A549 (cell line): ENCODE measurements around the gene ANKFY1. TPM values are rescaled to one million over a fixed set of nuclear protein-coding genes. Genes with fewer than 3 reads are reported as not detected.

Experiments used
- ATAC-seq, 2 experiments: fragments of 200-7000 bp in 1 of 2; fragments of >200 bp in 1 of 2; cut with Nextera tagmentation in 1 of 2; cut with Tn5 transposase in 1 of 2; 3 replicates each; pipeline versions ENCODE4 v1.8.0 to v1.9.1; 2018 to 2020; ENCODE audit warnings: mild to moderate bottlenecking in 1 of 2, moderate library complexity in 1 of 2
- CTCF ChIA-PET: fragments of 300-600 bp; sonication (Branson Sonifier 250); formaldehyde crosslinking; extraction: SDS; loops from one replicate; lab custom pipeline; 2021; ENCODE audit warnings: antibody characterized with exemption, inconsistent platforms; lab: Yijun Ruan, JAX
- POLR2A ChIA-PET: fragments of 350-600 bp; formaldehyde crosslinking; extraction: SDS; loops from one replicate; lab custom pipeline; 2021; ENCODE audit warnings: antibody characterized with exemption, inconsistent platforms; lab: Yijun Ruan, JAX
- DNase-seq, 2 experiments: peaks; one replicate each; pipeline versions ENCODE4 v3.0.0 to v3.0.0-alpha.2; 2011 to 2016; ENCODE audit warnings: low read depth in 1 of 2, low spot score in 1 of 2
- FAIRE-seq: peaks from 2 replicates; lab custom pipeline; 2011; peaks lifted over from hg19 to GRCh38; lab: Jason Lieb, UNC
- H3K27ac ChIP-seq, 2 experiments: fragments of >200 bp; sonication (Bioruptor Twin); formaldehyde crosslinking; 3 replicates each; pipeline ENCODE4 v1.5.1; 2016 to 2017
- H3K4me1 ChIP-seq: fragments of >200 bp; sonication (Bioruptor Twin); formaldehyde crosslinking; 3 replicates; pipeline ENCODE4 v1.6.1; 2016
- H3K4me2 ChIP-seq: fragments of >200 bp; sonication (Bioruptor Twin); formaldehyde crosslinking; 3 replicates; pipeline ENCODE4 v1.6.1; 2016
- H3K4me3 ChIP-seq: fragments of >200 bp; sonication (Bioruptor Twin); formaldehyde crosslinking; 3 replicates; pipeline ENCODE4 v1.5.1; 2016
- H3K9me3 ChIP-seq: fragments of >200 bp; sonication (Bioruptor Twin); formaldehyde crosslinking; 3 replicates; pipeline ENCODE4 v1.6.1; 2016
- BCL3 ChIP-seq: fragments of >200 bp; sonication (Bioruptor Twin); formaldehyde crosslinking; IDR thresholded peaks from 3 replicates; pipeline ENCODE4 v1.6.1; 2016
- EHF ChIP-seq: fragments of 250-450 bp; sonication (Bioruptor Pico); IDR thresholded peaks from 2 replicates; pipeline ENCODE4 v1.5.0; 2020; ENCODE audit warnings: mild to moderate bottlenecking
- EHMT2 ChIP-seq: fragments of 200-600 bp; sonication (generic); IDR thresholded peaks from 2 replicates; pipeline ENCODE4 v1.6.1; 2016; ENCODE audit warnings: antibody characterized with exemption, low read depth, mild to moderate bottlenecking, moderate library complexity
- ESRRA ChIP-seq: fragments of 150-350 bp; IDR thresholded peaks from 2 replicates; pipeline ENCODE4 v1.6.1; 2014; ENCODE audit warnings: mild to moderate bottlenecking, low read length, borderline replicate concordance
- FOXS1 ChIP-seq: fragments of 250-450 bp; sonication (Bioruptor Pico); IDR thresholded peaks from 2 replicates; pipeline ENCODE4 v1.5.0; 2020; ENCODE audit warnings: mild to moderate bottlenecking, moderate library complexity
- HEYL ChIP-seq: fragments of 250-450 bp; sonication (Bioruptor Pico); IDR thresholded peaks from 2 replicates; pipeline ENCODE4 v1.8.0; 2021; ENCODE audit warnings: mild to moderate bottlenecking, moderate library complexity
- KDM5A ChIP-seq: fragments of 200-600 bp; sonication (generic); IDR thresholded peaks from 2 replicates; pipeline ENCODE4 v1.6.1; 2016; ENCODE audit warnings: antibody characterized with exemption, mild to moderate bottlenecking
- MAFK ChIP-seq: fragments of 450-650 bp; IDR thresholded peaks from 2 replicates; pipeline ENCODE4 v1.6.1; 2014; ENCODE audit not compliant: partially characterized antibody
- MYC ChIP-seq: IDR thresholded peaks from 2 replicates; pipeline ENCODE4 v1.6.1; 2012; ENCODE audit warnings: mild to moderate bottlenecking, inconsistent platforms, low read length, improper control_type of control experiment, borderline replicate concordance
- NPAS2 ChIP-seq: fragments of 250-450 bp; sonication (Bioruptor Pico); IDR thresholded peaks from 2 replicates; pipeline ENCODE4 v1.8.0; 2022; ENCODE audit warnings: mild to moderate bottlenecking, moderate library complexity, borderline replicate concordance
- NR3C1 ChIP-seq: fragments of >200 bp; sonication (Bioruptor Twin); formaldehyde crosslinking; IDR thresholded peaks from 3 replicates; pipeline ENCODE4 v1.6.1; 2017
- PHF8 ChIP-seq: fragments of 200-600 bp; sonication (generic); IDR thresholded peaks from 2 replicates; pipeline ENCODE4 v1.6.1; 2016; ENCODE audit warnings: low read depth, mild to moderate bottlenecking, antibody characterized with exemption, moderate library complexity, borderline replicate concordance
- RARB ChIP-seq: fragments of 250-450 bp; sonication (Bioruptor Pico); IDR thresholded peaks from 2 replicates; pipeline ENCODE4 v1.8.0; 2021; ENCODE audit warnings: mild to moderate bottlenecking, moderate library complexity
- RCOR1 ChIP-seq: fragments of 150-350 bp; IDR thresholded peaks from 2 replicates; pipeline ENCODE4 v1.6.1; 2014; ENCODE audit warnings: antibody characterized with exemption, low read length, low read depth
- RFX5 ChIP-seq: fragments of 450-650 bp; IDR thresholded peaks from 2 replicates; pipeline ENCODE4 v1.7.1; 2014; ENCODE audit warnings: antibody characterized with exemption, mild to moderate bottlenecking, moderate library complexity
- ZFP36 ChIP-seq: fragments of 450-650 bp; IDR thresholded peaks from 2 replicates; pipeline ENCODE4 v1.6.1; 2014; ENCODE audit warnings: borderline replicate concordance; ENCODE audit not compliant: partially characterized antibody
- WGBS: methylation state at CpG from one replicate; pipeline ENCODE4 v1.1.6; 2017; ENCODE audit errors: missing lambda C conversion rate; 5-methylcytosine and 5-hydroxymethylcytosine counted together
- polyA plus RNA-seq, 4 experiments: library from polyadenylated mRNA; depleted of rRNA in 3 of 4; stranded (reverse); fragments of >200 nt; fragmentation: RNase III in 1 of 4; extraction: RNeasy Plus Mini Kit Qiagen cat#74134 plus additional on column Dnase treatment in 1 of 4; gene quantifications; 2 replicates in 3 of 4; 3 replicates in 1 of 4; pipeline ENCODE4 v1.2.3, GENCODE V29; 2011 to 2017
- TF ChIP-seq, protein P1 (sequence below): fragments of >200 bp; sonication (Bioruptor Twin); formaldehyde crosslinking; IDR thresholded peaks from 3 replicates; pipeline ENCODE4 v1.5.1; 2016
- TF ChIP-seq, protein P2 (sequence below): fragments of 150-350 bp; IDR thresholded peaks from 2 replicates; pipeline ENCODE4 v1.6.1; 2014; ENCODE audit warnings: low read depth, mild to moderate bottlenecking, low read length

ANKFY1 gene
- polyA plus RNA-seq, 2 of the 4 experiments (the other 2 are of a cell fraction): 28.5 to 51.7 TPM

- no peak for FAIRE-seq
- 90% methylated on average over 12 of the region's 12 CpGs for WGBS
- no peak for ATAC-seq
- DNase-seq: no peak
- Histone ChIP-seq H3K4me1 (no peaks in the 10 kb centered on the region), H3K27ac (no peak overlapping the region), H3K9me3 (no peaks in the 10 kb centered on the region), H3K4me3 (no peak overlapping the region), H3K4me2 (no peak overlapping the region)
- POLR2A ChIA-PET: no interaction called here
- CTCF ChIA-PET: interaction anchor here (1.3 to 7.9 kb wide), 5 partner anchors 14 to 103 kb away, joined by 3 to 45 read pairs (median 9); no protein-coding TSS in a partner anchor
- no peak for TF ChIP-seq FOXS1 (CRISPR knock-in tag)
- no peak for TF ChIP-seq HEYL (CRISPR knock-in tag)
- TF ChIP-seq BCL3: no peak
- TF ChIP-seq, protein P1, sequence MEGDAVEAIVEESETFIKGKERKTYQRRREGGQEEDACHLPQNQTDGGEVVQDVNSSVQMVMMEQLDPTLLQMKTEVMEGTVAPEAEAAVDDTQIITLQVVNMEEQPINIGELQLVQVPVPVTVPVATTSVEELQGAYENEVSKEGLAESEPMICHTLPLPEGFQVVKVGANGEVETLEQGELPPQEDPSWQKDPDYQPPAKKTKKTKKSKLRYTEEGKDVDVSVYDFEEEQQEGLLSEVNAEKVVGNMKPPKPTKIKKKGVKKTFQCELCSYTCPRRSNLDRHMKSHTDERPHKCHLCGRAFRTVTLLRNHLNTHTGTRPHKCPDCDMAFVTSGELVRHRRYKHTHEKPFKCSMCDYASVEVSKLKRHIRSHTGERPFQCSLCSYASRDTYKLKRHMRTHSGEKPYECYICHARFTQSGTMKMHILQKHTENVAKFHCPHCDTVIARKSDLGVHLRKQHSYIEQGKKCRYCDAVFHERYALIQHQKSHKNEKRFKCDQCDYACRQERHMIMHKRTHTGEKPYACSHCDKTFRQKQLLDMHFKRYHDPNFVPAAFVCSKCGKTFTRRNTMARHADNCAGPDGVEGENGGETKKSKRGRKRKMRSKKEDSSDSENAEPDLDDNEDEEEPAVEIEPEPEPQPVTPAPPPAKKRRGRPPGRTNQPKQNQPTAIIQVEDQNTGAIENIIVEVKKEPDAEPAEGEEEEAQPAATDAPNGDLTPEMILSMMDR: no peak
- no peak for TF ChIP-seq NR3C1
- TF ChIP-seq ESRRA: no peak
- no peak for TF ChIP-seq ZFP36
- TF ChIP-seq RCOR1: no peak
- TF ChIP-seq KDM5A: no peak
- no peak for TF ChIP-seq PHF8
Observed at GRCh38 chr17:4176808-4177472, 86.8 kb downstream of the ANKFY1 start.

- DNase-seq: no peak
- TF ChIP-seq EHF (CRISPR knock-in tag) (no peak), RARB (CRISPR knock-in tag) (no peak), MAFK (peak; percentile 16), NPAS2 (CRISPR knock-in tag) (no peak), RFX5 (no peak)
- TF ChIP-seq, protein P2, sequence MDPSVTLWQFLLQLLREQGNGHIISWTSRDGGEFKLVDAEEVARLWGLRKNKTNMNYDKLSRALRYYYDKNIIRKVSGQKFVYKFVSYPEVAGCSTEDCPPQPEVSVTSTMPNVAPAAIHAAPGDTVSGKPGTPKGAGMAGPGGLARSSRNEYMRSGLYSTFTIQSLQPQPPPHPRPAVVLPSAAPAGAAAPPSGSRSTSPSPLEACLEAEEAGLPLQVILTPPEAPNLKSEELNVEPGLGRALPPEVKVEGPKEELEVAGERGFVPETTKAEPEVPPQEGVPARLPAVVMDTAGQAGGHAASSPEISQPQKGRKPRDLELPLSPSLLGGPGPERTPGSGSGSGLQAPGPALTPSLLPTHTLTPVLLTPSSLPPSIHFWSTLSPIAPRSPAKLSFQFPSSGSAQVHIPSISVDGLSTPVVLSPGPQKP: no peak
- CTCF ChIA-PET: interaction anchor here (1.2 to 7.9 kb wide), 4 partner anchors 13 to 49 kb away, joined by 3 to 45 read pairs (median 8); no protein-coding TSS in a partner anchor
- no peaks in the 10 kb centered on the region for H3K4me1 ChIP-seq
- no peak for FAIRE-seq
- no peak overlapping the region for H3K4me2 ChIP-seq
- no peak overlapping the region for H3K4me3 ChIP-seq
- no peak for ATAC-seq
- WGBS: 96% methylated on average over 25 of the region's 25 CpGs
- H3K27ac ChIP-seq: no peak overlapping the region
- POLR2A ChIA-PET: no interaction called here
- no peaks in the 10 kb centered on the region for H3K9me3 ChIP-seq
Observed at GRCh38 chr17:4175921-4176807, 87.6 kb downstream of the ANKFY1 start.

DNA sequence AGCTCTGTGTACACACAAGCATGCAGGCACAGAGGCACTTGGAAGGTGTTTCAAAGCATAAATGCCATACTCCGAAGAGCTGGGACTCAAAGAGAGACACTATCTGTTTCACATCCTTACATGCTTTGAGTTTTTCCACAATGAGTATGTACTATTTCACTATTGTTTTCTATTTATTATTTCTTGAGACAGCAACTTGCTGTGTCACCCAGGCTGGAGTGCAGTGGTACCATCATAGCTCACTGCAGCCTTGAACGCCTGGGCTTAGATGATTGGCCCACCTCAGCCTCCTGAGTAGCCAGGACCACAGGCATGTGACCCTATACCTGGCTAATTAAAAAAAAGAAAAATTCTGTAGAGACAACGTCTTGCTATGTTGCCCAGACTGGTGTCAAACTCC is 89.2 kb downstream of the ANKFY1 start:
- ChIA-PET CTCF (interaction anchor here (0.6 to 7.9 kb wide), 3 partner anchors 12 to 238 kb away, joined by 3 to 45 read pairs (median 3); no protein-coding TSS in a partner anchor), POLR2A (no interaction called here)
- Histone ChIP-seq H3K9me3 (no peaks in the 10 kb centered on the region), H3K4me1 (no peaks in the 10 kb centered on the region), H3K27ac (no peak overlapping the region), H3K4me3 (no peak overlapping the region), H3K4me2 (no peak overlapping the region)
- no peak for DNase-seq
- no peak for FAIRE-seq
- 90% methylated on average over 3 of the region's 3 CpGs for WGBS
- ATAC-seq: no peak
- TF ChIP-seq, protein P1: no peak
- TF ChIP-seq ESRRA (no peak), MYC (no peak), EHMT2 (no peak), BCL3 (no peak)
- TF ChIP-seq, protein P2: no peak
